HEK293 (cell line): Measurements from ENCODE around the gene PALM3.
A peak's percentile ranks its signal among the peaks of the same experiment; 100 is the strongest.

Experiments
- GLI4 ChIP-seq: fragments of 450-650 bp; formaldehyde crosslinking; IDR thresholded peaks from 2 replicates; pipeline ENCODE4 v1.5.1; 2016; ENCODE audit warnings: missing biosample characterization, missing genetic modification characterization
- RBAK ChIP-seq: fragments of 450-650 bp; formaldehyde crosslinking; IDR thresholded peaks from 2 replicates; pipeline ENCODE4 v1.5.1; 2016; ENCODE audit warnings: missing biosample characterization, missing genetic modification characterization
- WT1 ChIP-seq: fragments of 450-650 bp; formaldehyde crosslinking; IDR thresholded peaks from 2 replicates; pipeline ENCODE4 v1.5.1; 2016; ENCODE audit warnings: missing biosample characterization, missing genetic modification characterization
- ZBTB20 ChIP-seq: fragments of 450-650 bp; formaldehyde crosslinking; IDR thresholded peaks from 2 replicates; pipeline ENCODE4 v1.5.1; 2016; ENCODE audit warnings: missing biosample characterization, missing genetic modification characterization
- ZBTB21 ChIP-seq: fragments of 450-650 bp; formaldehyde crosslinking; IDR thresholded peaks from 2 replicates; pipeline ENCODE4 v1.5.1; 2017; ENCODE audit warnings: missing biosample characterization, missing genetic modification characterization
- ZBTB8A ChIP-seq: fragments of 450-650 bp; formaldehyde crosslinking; IDR thresholded peaks from 2 replicates; pipeline ENCODE4 v1.5.1; 2016; ENCODE audit warnings: missing biosample characterization, missing genetic modification characterization
- ZFHX2 ChIP-seq: fragments of 450-650 bp; formaldehyde crosslinking; conservative IDR thresholded peaks from 2 replicates; pipeline ENCODE4 v1.5.1; 2016; ENCODE audit warnings: missing biosample characterization, missing genetic modification characterization
- ZFP69B ChIP-seq: fragments of 450-650 bp; formaldehyde crosslinking; IDR thresholded peaks from 2 replicates; pipeline ENCODE4 v1.5.1; 2016; ENCODE audit warnings: missing biosample characterization, missing genetic modification characterization
- ZNF112 ChIP-seq: fragments of 450-650 bp; formaldehyde crosslinking; IDR thresholded peaks from 2 replicates; pipeline ENCODE4 v1.5.0; 2017; ENCODE audit warnings: missing biosample characterization, missing genetic modification characterization
- ZNF121 ChIP-seq: fragments of 450-650 bp; formaldehyde crosslinking; IDR thresholded peaks from 2 replicates; pipeline ENCODE4 v1.5.1; 2016; ENCODE audit warnings: missing biosample characterization, missing genetic modification characterization
- ZNF174 ChIP-seq: fragments of 450-650 bp; formaldehyde crosslinking; IDR thresholded peaks from 2 replicates; pipeline ENCODE4 v1.5.0; 2017; ENCODE audit warnings: missing biosample characterization, mild to moderate bottlenecking, missing genetic modification characterization
- ZNF19 ChIP-seq: fragments of 450-650 bp; formaldehyde crosslinking; IDR thresholded peaks from 2 replicates; pipeline ENCODE4; 2016; ENCODE audit warnings: missing biosample characterization, missing genetic modification characterization, low read depth
- ZNF266 ChIP-seq: fragments of 450-650 bp; formaldehyde crosslinking; IDR thresholded peaks from 2 replicates; pipeline ENCODE4 v1.5.1; 2016; ENCODE audit warnings: missing biosample characterization, missing genetic modification characterization, low read depth
- ZNF354C ChIP-seq: fragments of 450-650 bp; formaldehyde crosslinking; IDR thresholded peaks from 2 replicates; pipeline ENCODE4 v1.5.1; 2016; ENCODE audit warnings: missing biosample characterization, missing genetic modification characterization, low read depth, borderline replicate concordance
- ZNF510 ChIP-seq: fragments of 450-650 bp; formaldehyde crosslinking; IDR thresholded peaks from 2 replicates; pipeline ENCODE4 v1.5.1; 2018; ENCODE audit warnings: mild to moderate bottlenecking, missing genetic modification characterization, missing biosample characterization; ENCODE audit not compliant: insufficient replicate concordance
- ZNF514 ChIP-seq: fragments of 450-650 bp; formaldehyde crosslinking; IDR thresholded peaks from 2 replicates; pipeline ENCODE4 v1.5.1; 2016; ENCODE audit warnings: missing biosample characterization, missing genetic modification characterization
- ZNF529 ChIP-seq: fragments of 450-650 bp; formaldehyde crosslinking; IDR thresholded peaks from 2 replicates; pipeline ENCODE4 v1.5.1; 2017; ENCODE audit warnings: missing genetic modification characterization, missing biosample characterization; ENCODE audit not compliant: insufficient replicate concordance
- ZNF549 ChIP-seq: fragments of 450-650 bp; IDR thresholded peaks from 2 replicates; pipeline ENCODE4 v1.5.1; 2018; ENCODE audit warnings: missing biosample characterization, missing genetic modification characterization, mild to moderate bottlenecking, inconsistent platforms, moderate library complexity
- ZNF623 ChIP-seq: fragments of 450-650 bp; formaldehyde crosslinking; IDR thresholded peaks from 2 replicates; pipeline ENCODE4 v1.5.1; 2016; ENCODE audit warnings: missing biosample characterization, missing genetic modification characterization
- ZNF76 ChIP-seq: fragments of 450-650 bp; formaldehyde crosslinking; IDR thresholded peaks from 2 replicates; pipeline ENCODE4; 2016; ENCODE audit warnings: low read depth, missing biosample characterization, missing genetic modification characterization, borderline replicate concordance
- ZNF768 ChIP-seq: fragments of 450-650 bp; formaldehyde crosslinking; IDR thresholded peaks from 2 replicates; pipeline ENCODE4 v1.5.1; 2018; ENCODE audit warnings: missing biosample characterization, mild to moderate bottlenecking, missing genetic modification characterization
- TF ChIP-seq, protein P1 (sequence below): fragments of 450-650 bp; formaldehyde crosslinking; IDR thresholded peaks from 2 replicates; pipeline ENCODE4 v1.5.1; 2016; ENCODE audit warnings: missing biosample characterization, missing genetic modification characterization
- TF ChIP-seq, protein P2 (sequence below): fragments of 450-650 bp; formaldehyde crosslinking; IDR thresholded peaks from 2 replicates; pipeline ENCODE4 v1.5.1; 2016; ENCODE audit warnings: missing biosample characterization, missing genetic modification characterization
- TF ChIP-seq, protein P3 (sequence below): fragments of 450-650 bp; formaldehyde crosslinking; conservative IDR thresholded peaks from 2 replicates; pipeline ENCODE4 v1.5.1; 2016; ENCODE audit warnings: low read depth, missing biosample characterization, missing genetic modification characterization
- TF ChIP-seq, protein P4 (sequence below): fragments of 450-650 bp; formaldehyde crosslinking; IDR thresholded peaks from 2 replicates; pipeline ENCODE4 v1.5.1; 2017; ENCODE audit warnings: missing biosample characterization, missing genetic modification characterization
- TF ChIP-seq, protein P5 (sequence below): fragments of 450-650 bp; formaldehyde crosslinking; optimal IDR thresholded peaks from 2 replicates; pipeline ENCODE3; 2016; ENCODE audit warnings: missing biosample characterization, mild to moderate bottlenecking, missing genetic modification characterization
- TF ChIP-seq, protein P6 (sequence below): fragments of 450-650 bp; formaldehyde crosslinking; IDR thresholded peaks from 2 replicates; pipeline ENCODE4 v1.5.1; 2016; ENCODE audit warnings: missing biosample characterization, missing genetic modification characterization

Gene PALM3

DNA sequence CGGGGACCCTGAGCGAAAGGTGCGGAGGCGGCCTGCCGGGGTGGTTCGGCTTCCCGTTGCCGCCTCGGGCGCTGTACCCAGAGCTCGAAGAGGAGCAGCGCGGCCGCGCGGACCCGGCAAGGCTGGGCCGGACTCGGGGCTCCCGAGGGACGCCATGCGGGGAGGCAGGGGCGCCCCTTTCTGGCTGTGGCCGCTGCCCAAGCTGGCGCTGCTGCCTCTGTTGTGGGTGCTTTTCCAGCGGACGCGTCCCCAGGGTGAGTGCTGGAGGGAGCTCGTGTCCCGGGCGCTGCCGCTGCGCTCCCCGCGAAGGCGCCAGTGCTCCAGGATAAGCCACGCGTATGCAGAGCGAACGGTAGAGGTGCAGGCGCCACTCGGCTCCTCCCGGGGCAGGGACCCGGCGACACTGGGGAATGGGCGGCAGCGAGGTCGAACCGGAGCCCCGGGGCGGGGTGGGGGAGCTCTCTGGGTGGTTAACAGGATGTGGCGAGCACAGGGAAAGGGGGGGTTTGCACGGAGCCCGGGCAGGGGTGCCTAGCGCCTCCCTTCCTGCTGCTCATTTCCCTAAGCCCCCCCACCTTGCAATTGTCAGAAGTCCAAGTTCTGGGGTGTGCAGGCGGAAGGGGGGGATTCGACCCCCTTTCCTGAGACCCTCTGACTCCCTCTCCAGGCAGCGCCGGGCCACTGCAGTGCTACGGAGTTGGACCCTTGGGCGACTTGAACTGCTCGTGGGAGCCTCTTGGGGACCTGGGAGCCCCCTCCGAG, 30.0 kb downstream of the PALM3 start, which contains the start of gene IL27RA (continued):
- TF ChIP-seq, protein P1, sequence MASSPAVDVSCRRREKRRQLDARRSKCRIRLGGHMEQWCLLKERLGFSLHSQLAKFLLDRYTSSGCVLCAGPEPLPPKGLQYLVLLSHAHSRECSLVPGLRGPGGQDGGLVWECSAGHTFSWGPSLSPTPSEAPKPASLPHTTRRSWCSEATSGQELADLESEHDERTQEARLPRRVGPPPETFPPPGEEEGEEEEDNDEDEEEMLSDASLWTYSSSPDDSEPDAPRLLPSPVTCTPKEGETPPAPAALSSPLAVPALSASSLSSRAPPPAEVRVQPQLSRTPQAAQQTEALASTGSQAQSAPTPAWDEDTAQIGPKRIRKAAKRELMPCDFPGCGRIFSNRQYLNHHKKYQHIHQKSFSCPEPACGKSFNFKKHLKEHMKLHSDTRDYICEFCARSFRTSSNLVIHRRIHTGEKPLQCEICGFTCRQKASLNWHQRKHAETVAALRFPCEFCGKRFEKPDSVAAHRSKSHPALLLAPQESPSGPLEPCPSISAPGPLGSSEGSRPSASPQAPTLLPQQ = 0 out of 2 replicates have a peak, but pooled peaks have one; percentile 29
- TF ChIP-seq, protein P2, sequence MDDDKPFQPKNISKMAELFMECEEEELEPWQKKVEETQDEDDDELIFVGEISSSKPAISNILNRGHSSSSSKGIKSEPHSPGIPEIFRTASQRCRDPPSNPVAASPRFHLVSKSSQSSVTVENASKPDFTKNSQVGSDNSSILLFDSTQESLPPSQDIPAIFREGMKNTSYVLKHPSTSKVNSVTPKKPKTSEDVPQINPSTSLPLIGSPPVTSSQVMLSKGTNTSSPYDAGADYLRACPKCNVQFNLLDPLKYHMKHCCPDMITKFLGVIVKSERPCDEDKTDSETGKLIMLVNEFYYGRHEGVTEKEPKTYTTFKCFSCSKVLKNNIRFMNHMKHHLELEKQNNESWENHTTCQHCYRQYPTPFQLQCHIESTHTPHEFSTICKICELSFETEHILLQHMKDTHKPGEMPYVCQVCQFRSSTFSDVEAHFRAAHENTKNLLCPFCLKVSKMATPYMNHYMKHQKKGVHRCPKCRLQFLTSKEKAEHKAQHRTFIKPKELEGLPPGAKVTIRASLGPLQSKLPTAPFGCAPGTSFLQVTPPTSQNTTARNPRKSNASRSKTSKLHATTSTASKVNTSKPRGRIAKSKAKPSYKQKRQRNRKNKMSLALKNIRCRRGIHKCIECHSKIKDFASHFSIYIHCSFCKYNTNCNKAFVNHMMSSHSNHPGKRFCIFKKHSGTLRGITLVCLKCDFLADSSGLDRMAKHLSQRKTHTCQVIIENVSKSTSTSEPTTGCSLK = no peak
- TF ChIP-seq, protein P3, sequence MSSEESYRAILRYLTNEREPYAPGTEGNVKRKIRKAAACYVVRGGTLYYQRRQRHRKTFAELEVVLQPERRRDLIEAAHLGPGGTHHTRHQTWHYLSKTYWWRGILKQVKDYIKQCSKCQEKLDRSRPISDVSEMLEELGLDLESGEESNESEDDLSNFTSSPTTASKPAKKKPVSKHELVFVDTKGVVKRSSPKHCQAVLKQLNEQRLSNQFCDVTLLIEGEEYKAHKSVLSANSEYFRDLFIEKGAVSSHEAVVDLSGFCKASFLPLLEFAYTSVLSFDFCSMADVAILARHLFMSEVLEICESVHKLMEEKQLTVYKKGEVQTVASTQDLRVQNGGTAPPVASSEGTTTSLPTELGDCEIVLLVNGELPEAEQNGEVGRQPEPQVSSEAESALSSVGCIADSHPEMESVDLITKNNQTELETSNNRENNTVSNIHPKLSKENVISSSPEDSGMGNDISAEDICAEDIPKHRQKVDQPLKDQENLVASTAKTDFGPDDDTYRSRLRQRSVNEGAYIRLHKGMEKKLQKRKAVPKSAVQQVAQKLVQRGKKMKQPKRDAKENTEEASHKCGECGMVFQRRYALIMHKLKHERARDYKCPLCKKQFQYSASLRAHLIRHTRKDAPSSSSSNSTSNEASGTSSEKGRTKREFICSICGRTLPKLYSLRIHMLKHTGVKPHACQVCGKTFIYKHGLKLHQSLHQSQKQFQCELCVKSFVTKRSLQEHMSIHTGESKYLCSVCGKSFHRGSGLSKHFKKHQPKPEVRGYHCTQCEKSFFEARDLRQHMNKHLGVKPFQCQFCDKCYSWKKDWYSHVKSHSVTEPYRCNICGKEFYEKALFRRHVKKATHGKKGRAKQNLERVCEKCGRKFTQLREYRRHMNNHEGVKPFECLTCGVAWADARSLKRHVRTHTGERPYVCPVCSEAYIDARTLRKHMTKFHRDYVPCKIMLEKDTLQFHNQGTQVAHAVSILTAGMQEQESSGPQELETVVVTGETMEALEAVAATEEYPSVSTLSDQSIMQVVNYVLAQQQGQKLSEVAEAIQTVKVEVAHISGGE (tag by site-specific recombination) = peak; percentile 48; the same call in 1 of the 2 replicates
- TF ChIP-seq, protein P4, sequence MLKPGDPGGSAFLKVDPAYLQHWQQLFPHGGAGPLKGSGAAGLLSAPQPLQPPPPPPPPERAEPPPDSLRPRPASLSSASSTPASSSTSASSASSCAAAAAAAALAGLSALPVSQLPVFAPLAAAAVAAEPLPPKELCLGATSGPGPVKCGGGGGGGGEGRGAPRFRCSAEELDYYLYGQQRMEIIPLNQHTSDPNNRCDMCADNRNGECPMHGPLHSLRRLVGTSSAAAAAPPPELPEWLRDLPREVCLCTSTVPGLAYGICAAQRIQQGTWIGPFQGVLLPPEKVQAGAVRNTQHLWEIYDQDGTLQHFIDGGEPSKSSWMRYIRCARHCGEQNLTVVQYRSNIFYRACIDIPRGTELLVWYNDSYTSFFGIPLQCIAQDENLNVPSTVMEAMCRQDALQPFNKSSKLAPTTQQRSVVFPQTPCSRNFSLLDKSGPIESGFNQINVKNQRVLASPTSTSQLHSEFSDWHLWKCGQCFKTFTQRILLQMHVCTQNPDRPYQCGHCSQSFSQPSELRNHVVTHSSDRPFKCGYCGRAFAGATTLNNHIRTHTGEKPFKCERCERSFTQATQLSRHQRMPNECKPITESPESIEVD (tag by site-specific recombination) = no peak
- TF ChIP-seq ZNF623 (tag by site-specific recombination) (no peak), GLI4 (tag by site-specific recombination) (no peak), ZNF768 (tag by site-specific recombination) (no peak), ZNF549 (tag by site-specific recombination) (no peak), ZBTB21 (tag by site-specific recombination) (no peak), ZNF354C (tag by site-specific recombination) (no peak), ZNF510 (tag by site-specific recombination) (no peak), RBAK (tag by site-specific recombination) (no peak), ZBTB20 (tag by site-specific recombination) (peak; percentile 72), ZNF529 (no peak), ZNF121 (no peak), ZNF76 (tag by site-specific recombination) (no peak; the same call in 1 of the 2 replicates), ZFHX2 (tag by site-specific recombination) (no peak; the same call in 1 of the 2 replicates), ZNF514 (tag by site-specific recombination) (no peak), ZNF266 (tag by site-specific recombination) (no peak), WT1 (tag by site-specific recombination) (0 out of 2 replicates have a peak, but pooled peaks have one; percentile 11), ZNF19 (tag by site-specific recombination) (no peak), ZBTB8A (tag by site-specific recombination) (no peak; the same call in 1 of the 2 replicates), ZNF174 (tag by site-specific recombination) (no peak), ZFP69B (tag by site-specific recombination) (no peak), ZNF112 (no peak)
- TF ChIP-seq, protein P5, sequence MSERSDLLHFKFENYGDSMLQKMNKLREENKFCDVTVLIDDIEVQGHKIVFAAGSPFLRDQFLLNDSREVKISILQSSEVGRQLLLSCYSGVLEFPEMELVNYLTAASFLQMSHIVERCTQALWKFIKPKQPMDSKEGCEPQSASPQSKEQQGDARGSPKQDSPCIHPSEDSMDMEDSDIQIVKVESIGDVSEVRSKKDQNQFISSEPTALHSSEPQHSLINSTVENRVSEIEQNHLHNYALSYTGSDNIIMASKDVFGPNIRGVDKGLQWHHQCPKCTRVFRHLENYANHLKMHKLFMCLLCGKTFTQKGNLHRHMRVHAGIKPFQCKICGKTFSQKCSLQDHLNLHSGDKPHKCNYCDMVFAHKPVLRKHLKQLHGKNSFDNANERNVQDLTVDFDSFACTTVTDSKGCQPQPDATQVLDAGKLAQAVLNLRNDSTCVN (tag by site-specific recombination) = peak; percentile 81
- TF ChIP-seq, protein P6, sequence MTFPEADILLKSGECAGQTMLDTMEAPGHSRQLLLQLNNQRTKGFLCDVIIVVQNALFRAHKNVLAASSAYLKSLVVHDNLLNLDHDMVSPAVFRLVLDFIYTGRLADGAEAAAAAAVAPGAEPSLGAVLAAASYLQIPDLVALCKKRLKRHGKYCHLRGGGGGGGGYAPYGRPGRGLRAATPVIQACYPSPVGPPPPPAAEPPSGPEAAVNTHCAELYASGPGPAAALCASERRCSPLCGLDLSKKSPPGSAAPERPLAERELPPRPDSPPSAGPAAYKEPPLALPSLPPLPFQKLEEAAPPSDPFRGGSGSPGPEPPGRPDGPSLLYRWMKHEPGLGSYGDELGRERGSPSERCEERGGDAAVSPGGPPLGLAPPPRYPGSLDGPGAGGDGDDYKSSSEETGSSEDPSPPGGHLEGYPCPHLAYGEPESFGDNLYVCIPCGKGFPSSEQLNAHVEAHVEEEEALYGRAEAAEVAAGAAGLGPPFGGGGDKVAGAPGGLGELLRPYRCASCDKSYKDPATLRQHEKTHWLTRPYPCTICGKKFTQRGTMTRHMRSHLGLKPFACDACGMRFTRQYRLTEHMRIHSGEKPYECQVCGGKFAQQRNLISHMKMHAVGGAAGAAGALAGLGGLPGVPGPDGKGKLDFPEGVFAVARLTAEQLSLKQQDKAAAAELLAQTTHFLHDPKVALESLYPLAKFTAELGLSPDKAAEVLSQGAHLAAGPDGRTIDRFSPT (tag by site-specific recombination) = peak; percentile 42; the same call in 1 of the 2 replicates
